HepG2 (cell line): ENCODE measurements around the gene CREB3. TPM values are rescaled to one million over a fixed set of nuclear protein-coding genes. Genes with fewer than 3 reads are reported as not detected.

Experiments used
- DBP ChIP-seq: sonication (generic); formaldehyde crosslinking; IDR thresholded peaks from 2 replicates; pipeline ENCODE4 v1.4.0; 2020; ENCODE audit warnings: missing genetic modification reagents; ENCODE audit errors: not compliant biosample characterization
- ELF3 ChIP-seq: IDR thresholded peaks from 2 replicates; pipeline ENCODE4 v1.6.1; 2016; ENCODE audit warnings: missing genetic modification reagents, missing compliant biosample characterization
- ELK4 ChIP-seq: sonication (generic); formaldehyde crosslinking; IDR thresholded peaks from 2 replicates; pipeline ENCODE4 v1.9.0; 2021; ENCODE audit warnings: missing genetic modification reagents, borderline replicate concordance
- EZH2 ChIP-seq: conservative IDR thresholded peaks from 2 replicates; pipeline ENCODE4 v1.6.1; 2012; ENCODE audit warnings: mild to moderate bottlenecking, low read depth, low read length, moderate library complexity
- HNRNPK ChIP-seq: fragments of 200-400 bp; formaldehyde crosslinking; IDR thresholded peaks from 2 replicates; pipeline ENCODE4 v1.6.1; 2018; ENCODE audit warnings: low read length, low read depth, moderate library complexity, mild to moderate bottlenecking; ENCODE audit not compliant: poor library complexity, severe bottlenecking
- KLF15 ChIP-seq: sonication (generic); formaldehyde crosslinking; IDR thresholded peaks from 2 replicates; pipeline ENCODE4 v1.8.1; 2023; ENCODE audit warnings: borderline replicate concordance, mild to moderate bottlenecking, inconsistent platforms, missing genetic modification reagents, mixed read lengths
- MYC ChIP-seq: sonication (generic); formaldehyde crosslinking; IDR thresholded peaks from 2 replicates; pipeline ENCODE4 v1.9.0; 2021; ENCODE audit warnings: missing genetic modification reagents, borderline replicate concordance
- NR1H2 ChIP-seq: sonication (generic); formaldehyde crosslinking; IDR thresholded peaks from 2 replicates; pipeline ENCODE4 v1.8.1; 2022; ENCODE audit warnings: low read depth, missing genetic modification reagents, borderline replicate concordance
- NR2F6 ChIP-seq, 2 experiments: IDR thresholded peaks; 2 replicates each; pipeline ENCODE4 v1.6.1; 2016; ENCODE audit warnings: antibody characterized with exemption in 1 of 2, mild to moderate bottlenecking in 1 of 2
- POGZ ChIP-seq: sonication (generic); formaldehyde crosslinking; IDR thresholded peaks from 2 replicates; pipeline ENCODE4 v1.4.0; 2020; ENCODE audit warnings: mild to moderate bottlenecking, missing genetic modification reagents
- SPEN ChIP-seq: sonication (generic); formaldehyde crosslinking; IDR thresholded peaks from 2 replicates; pipeline ENCODE4 v1.5.1; 2020; ENCODE audit warnings: low read depth, mild to moderate bottlenecking, missing genetic modification reagents
- SRY ChIP-seq: sonication (generic); formaldehyde crosslinking; IDR thresholded peaks from 2 replicates; pipeline ENCODE4 v1.8.0; 2022; ENCODE audit warnings: mild to moderate bottlenecking, missing genetic modification reagents
- ZNF18 ChIP-seq: sonication (generic); formaldehyde crosslinking; IDR thresholded peaks from 2 replicates; pipeline ENCODE4 v1.8.0; 2022; ENCODE audit warnings: mild to moderate bottlenecking, missing genetic modification reagents; ENCODE audit not compliant: insufficient replicate concordance
- ZNF224 ChIP-seq: sonication (generic); formaldehyde crosslinking; IDR thresholded peaks from 2 replicates; pipeline ENCODE4 v1.5.0; 2020; ENCODE audit warnings: mild to moderate bottlenecking, missing genetic modification reagents
- ZNF431 ChIP-seq: sonication (generic); formaldehyde crosslinking; IDR thresholded peaks from 2 replicates; pipeline ENCODE4 v1.9.0; 2022; ENCODE audit warnings: missing genetic modification reagents, low read depth, mild to moderate bottlenecking, borderline replicate concordance
- ZNF484 ChIP-seq: sonication (generic); formaldehyde crosslinking; IDR thresholded peaks from 2 replicates; pipeline ENCODE4 v1.5.1; 2020; ENCODE audit warnings: mild to moderate bottlenecking, low read depth, missing genetic modification reagents, borderline replicate concordance
- ZNF530 ChIP-seq: sonication (generic); formaldehyde crosslinking; IDR thresholded peaks from 2 replicates; pipeline ENCODE4 v1.5.0; 2020; ENCODE audit warnings: low read depth, mild to moderate bottlenecking, missing genetic modification reagents
- ZNF773 ChIP-seq: sonication (generic); formaldehyde crosslinking; IDR thresholded peaks from 2 replicates; pipeline ENCODE4 v1.4.0; 2020; ENCODE audit warnings: missing genetic modification reagents, borderline replicate concordance
- ZNF776 ChIP-seq: sonication (generic); formaldehyde crosslinking; IDR thresholded peaks from 2 replicates; pipeline ENCODE4 v1.4.0; 2020; ENCODE audit warnings: mild to moderate bottlenecking, missing genetic modification reagents
- ZNF839 ChIP-seq: sonication (generic); formaldehyde crosslinking; IDR thresholded peaks from 2 replicates; pipeline ENCODE4 v1.4.0; 2020; ENCODE audit warnings: missing genetic modification reagents, mild to moderate bottlenecking, borderline replicate concordance
- ZNF883 ChIP-seq: sonication (generic); formaldehyde crosslinking; IDR thresholded peaks from 2 replicates; pipeline ENCODE4 v1.5.1; 2020; ENCODE audit warnings: mild to moderate bottlenecking, missing genetic modification reagents; ENCODE audit errors: not compliant biosample characterization
- polyA plus RNA-seq, 8 experiments: library from polyadenylated mRNA; depleted of rRNA in 3 of 8; stranded (reverse) in 7 of 8; unstranded in 1 of 8; fragments of >200 nt; fragmentation: Illumina TruSeq in 4 of 8; extraction: Trizol in 4 of 8; gene quantifications; 2 replicates each; pipeline versions ENCODE4 v1.2.1 to v1.2.3, GENCODE V29; 2011 to 2016; ENCODE audit warnings: low read depth in 4 of 8, missing spikeins in 1 of 8, mixed read lengths in 1 of 8; ENCODE audit not compliant: insufficient read depth in 1 of 8
- total RNA-seq, 5 experiments: library from RNA; depleted of rRNA; stranded (reverse); fragments of >200 nt; fragmentation: Illumina TruSeq; extraction: Trizol; gene quantifications; 2 replicates each; pipeline ENCODE4 v1.2.3, GENCODE V29; 2016; ENCODE audit warnings: low read depth in 1 of 5
- TF ChIP-seq, protein P1 (sequence below): sonication (generic); formaldehyde crosslinking; IDR thresholded peaks from 2 replicates; pipeline ENCODE4 v1.5.1; 2020; ENCODE audit warnings: missing genetic modification reagents, mild to moderate bottlenecking, borderline replicate concordance

Gene CREB3
- total and polyA plus RNA-seq, 2 of the 13 experiments (the other 11 are each of a cell fraction or from before 2014, with no cell fraction given), result 11.1 to 34.2 TPM

- TF ChIP-seq ZNF839, result no peak
- peak; percentile 44 for TF ChIP-seq HNRNPK
- no peak for TF ChIP-seq EZH2
- TF ChIP-seq ZNF18 (CRISPR knock-in tag), result no peak
- TF ChIP-seq ZNF883 (CRISPR knock-in tag), result no peak
- no peak for TF ChIP-seq DBP
- peak; percentile 93 for TF ChIP-seq SPEN (CRISPR knock-in tag)
- TF ChIP-seq ZNF431 (CRISPR knock-in tag), result no peak; the same call in 1 of the 2 replicates
- no peak for TF ChIP-seq NR1H2 (CRISPR knock-in tag)
- no peak for TF ChIP-seq ZNF224
- no peak for TF ChIP-seq SRY
- TF ChIP-seq ZNF776 (CRISPR knock-in tag), result no peak
- no peak for TF ChIP-seq ZNF484 (CRISPR knock-in tag)
- no peak for TF ChIP-seq KLF15 (CRISPR knock-in tag)
- peak; percentile 36; the same call in 1 of the 2 replicates for TF ChIP-seq ZNF773 (CRISPR knock-in tag)
- TF ChIP-seq ELK4 (CRISPR knock-in tag), result no peak
- TF ChIP-seq NR2F6 (IDR thresholded peaks at IDR 0.05), result no peak; the same call in 1 of the 2 replicates
- peak; percentile 65; the same call in 1 of the 2 replicates for TF ChIP-seq NR2F6 (CRISPR knock-in tag; IDR thresholded peaks at IDR 0.05)
- TF ChIP-seq, protein P1, sequence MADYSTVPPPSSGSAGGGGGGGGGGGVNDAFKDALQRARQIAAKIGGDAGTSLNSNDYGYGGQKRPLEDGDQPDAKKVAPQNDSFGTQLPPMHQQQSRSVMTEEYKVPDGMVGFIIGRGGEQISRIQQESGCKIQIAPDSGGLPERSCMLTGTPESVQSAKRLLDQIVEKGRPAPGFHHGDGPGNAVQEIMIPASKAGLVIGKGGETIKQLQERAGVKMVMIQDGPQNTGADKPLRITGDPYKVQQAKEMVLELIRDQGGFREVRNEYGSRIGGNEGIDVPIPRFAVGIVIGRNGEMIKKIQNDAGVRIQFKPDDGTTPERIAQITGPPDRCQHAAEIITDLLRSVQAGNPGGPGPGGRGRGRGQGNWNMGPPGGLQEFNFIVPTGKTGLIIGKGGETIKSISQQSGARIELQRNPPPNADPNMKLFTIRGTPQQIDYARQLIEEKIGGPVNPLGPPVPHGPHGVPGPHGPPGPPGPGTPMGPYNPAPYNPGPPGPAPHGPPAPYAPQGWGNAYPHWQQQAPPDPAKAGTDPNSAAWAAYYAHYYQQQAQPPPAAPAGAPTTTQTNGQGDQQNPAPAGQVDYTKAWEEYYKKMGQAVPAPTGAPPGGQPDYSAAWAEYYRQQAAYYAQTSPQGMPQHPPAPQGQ (CRISPR knock-in tag), result no peak
- peak; percentile 5 for TF ChIP-seq ELF3 (CRISPR knock-in tag)
- no peak for TF ChIP-seq MYC (CRISPR knock-in tag)
- no peak for TF ChIP-seq POGZ (CRISPR knock-in tag)
- TF ChIP-seq ZNF530 (CRISPR knock-in tag), result no peak
Observed at GRCh38 chr9:35748858-35749514, 16.5 kb downstream of the CREB3 start, which contains the start of the genes GBA2 and RGP1 (continued).
